ENCODE results near the gene SAP25.

GRCh38 chr7:100586266-100587025 is 12.7 kb upstream of the SAP25 start, which contains the start of gene FBXO24:
- TF ChIP-seq CTCF (IDR thresholded peaks at IDR 0.05) (no peak), POLR2A (IDR thresholded peaks at IDR 0.05) (no peak)
